ENCODE results near the gene ANO7. TPM values are rescaled to one million over a fixed set of nuclear protein-coding genes. Genes with fewer than 3 reads are reported as not detected.

The ANO7 gene
- total RNA-seq, 1 experiment from 2014 or later = 7.7 TPM

DNA sequence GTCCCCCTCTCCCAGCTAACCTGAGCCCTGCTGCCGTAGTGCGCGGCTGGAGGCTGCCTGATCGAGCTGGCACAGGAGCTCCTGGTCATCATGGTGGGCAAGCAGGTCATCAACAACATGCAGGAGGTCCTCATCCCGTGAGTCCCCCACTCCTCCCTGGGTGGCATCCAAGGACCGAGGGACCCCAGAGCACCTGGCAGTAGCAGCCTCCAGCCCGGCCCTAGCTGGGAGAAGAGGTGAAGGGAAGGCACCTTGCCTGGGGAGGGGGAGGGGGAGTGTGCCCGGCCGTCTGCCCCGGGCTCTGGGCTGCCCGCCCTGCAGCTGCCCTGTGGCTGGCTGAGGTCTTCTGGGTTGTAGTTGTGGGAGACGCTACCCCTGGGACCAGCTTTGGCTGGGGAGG is 26.3 kb downstream of the ANO7 start:
- Mint-ChIP-seq H3K4me3 (ENCODE audit: low read depth, unreplicated experiment) (no peak overlapping the region), H3K36me3 (ENCODE audit: insufficient read depth, unreplicated experiment) (peaks cover 39% of the 10 kb centered on the region), H3K4me1 (ENCODE audit: low read depth, unreplicated experiment) (peaks cover 9% of the 10 kb centered on the region), H3K27ac (ENCODE audit: unreplicated experiment) (no peak overlapping the region), H3K9me3 (ENCODE audit: low read depth, unreplicated experiment) (no peaks in the 10 kb centered on the region), H3K27me3 (ENCODE audit: unreplicated experiment) (peaks cover 66% of the 10 kb centered on the region)
- intact Hi-C loops (cut with micrococcal nuclease; ENCODE audit: unreplicated experiment) = no loop called here
- BruUV-seq (replicated peaks) = no TSS peak
- DNase-seq = no peak
- TF ChIP-seq, protein P1, sequence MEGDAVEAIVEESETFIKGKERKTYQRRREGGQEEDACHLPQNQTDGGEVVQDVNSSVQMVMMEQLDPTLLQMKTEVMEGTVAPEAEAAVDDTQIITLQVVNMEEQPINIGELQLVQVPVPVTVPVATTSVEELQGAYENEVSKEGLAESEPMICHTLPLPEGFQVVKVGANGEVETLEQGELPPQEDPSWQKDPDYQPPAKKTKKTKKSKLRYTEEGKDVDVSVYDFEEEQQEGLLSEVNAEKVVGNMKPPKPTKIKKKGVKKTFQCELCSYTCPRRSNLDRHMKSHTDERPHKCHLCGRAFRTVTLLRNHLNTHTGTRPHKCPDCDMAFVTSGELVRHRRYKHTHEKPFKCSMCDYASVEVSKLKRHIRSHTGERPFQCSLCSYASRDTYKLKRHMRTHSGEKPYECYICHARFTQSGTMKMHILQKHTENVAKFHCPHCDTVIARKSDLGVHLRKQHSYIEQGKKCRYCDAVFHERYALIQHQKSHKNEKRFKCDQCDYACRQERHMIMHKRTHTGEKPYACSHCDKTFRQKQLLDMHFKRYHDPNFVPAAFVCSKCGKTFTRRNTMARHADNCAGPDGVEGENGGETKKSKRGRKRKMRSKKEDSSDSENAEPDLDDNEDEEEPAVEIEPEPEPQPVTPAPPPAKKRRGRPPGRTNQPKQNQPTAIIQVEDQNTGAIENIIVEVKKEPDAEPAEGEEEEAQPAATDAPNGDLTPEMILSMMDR (IDR thresholded peaks at IDR 0.05; ENCODE audit: unreplicated experiment) = no peak
- CTCF ChIA-PET = interaction anchor here (0.6 kb wide), 2 partner anchors 11 to 43 kb away, joined by 3 read pairs; no protein-coding TSS in a partner anchor

DNA sequence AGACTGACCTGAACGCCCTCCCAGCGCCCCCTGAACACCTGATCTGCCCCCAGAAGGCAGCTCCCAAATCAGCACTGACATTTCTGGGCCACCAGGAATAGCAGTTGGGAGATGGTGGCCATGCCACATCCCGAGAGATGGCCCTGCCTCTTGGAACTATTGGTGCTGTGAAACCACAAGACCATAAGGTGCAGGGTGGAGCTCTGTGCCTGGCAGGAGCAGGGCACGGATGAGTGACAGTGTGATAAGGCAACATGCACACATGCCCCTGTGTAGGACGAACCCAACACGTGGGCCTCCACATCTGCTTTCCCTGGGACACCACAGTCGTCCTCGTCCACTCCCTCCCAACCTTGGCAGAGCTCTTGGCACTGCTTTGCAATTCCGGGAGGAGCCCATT is 26.9 kb downstream of the ANO7 start:
- Mint-ChIP-seq H3K36me3 (ENCODE audit: insufficient read depth, unreplicated experiment) (peaks cover 41% of the 10 kb centered on the region), H3K4me1 (ENCODE audit: low read depth, unreplicated experiment) (peaks cover 13% of the 10 kb centered on the region), H3K27ac (ENCODE audit: unreplicated experiment) (no peak overlapping the region), H3K27me3 (ENCODE audit: unreplicated experiment) (peaks cover 59% of the 10 kb centered on the region), H3K4me3 (ENCODE audit: low read depth, unreplicated experiment) (no peak overlapping the region), H3K9me3 (ENCODE audit: low read depth, unreplicated experiment) (no peaks in the 10 kb centered on the region)
- intact Hi-C loops (cut with micrococcal nuclease; ENCODE audit: unreplicated experiment) = no loop called here
- BruUV-seq (replicated peaks) = no TSS peak
- CTCF ChIA-PET = interaction anchor here (0.5 kb wide), 1 partner anchor 26 kb away, joined by 4 read pairs; no protein-coding TSS in a partner anchor
- no peak for DNase-seq
- TF ChIP-seq, protein P1 (IDR thresholded peaks at IDR 0.05; ENCODE audit: unreplicated experiment) = no peak

DNA sequence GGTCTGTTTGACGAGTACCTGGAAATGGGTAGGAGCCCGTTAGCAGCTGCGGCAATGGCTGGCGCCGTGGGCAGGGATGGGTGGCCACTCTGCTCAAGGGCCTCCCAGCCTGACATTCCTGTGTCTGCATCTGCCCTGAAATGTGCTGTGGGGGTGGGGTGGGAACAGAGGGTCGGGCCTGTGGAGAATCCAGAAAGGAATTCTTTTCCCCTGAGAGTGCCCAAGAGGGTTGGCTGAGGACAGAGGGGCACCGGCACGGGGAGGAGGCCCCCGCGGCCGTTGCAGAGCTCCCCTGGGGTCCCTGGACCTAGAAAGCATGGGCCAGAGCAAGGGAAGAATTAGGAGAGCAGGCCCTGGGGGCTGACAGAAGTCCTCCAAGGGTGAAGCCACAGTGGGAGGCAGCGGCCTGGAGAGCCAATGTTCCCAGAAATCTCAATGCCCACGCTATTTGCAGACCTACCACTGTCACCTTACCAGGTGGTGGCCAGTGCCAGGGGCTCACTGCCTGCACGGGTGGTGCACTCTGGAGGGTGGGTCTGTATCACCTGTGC is 27.8 kb downstream of the ANO7 start:
- CTCF ChIA-PET = no interaction called here
- BruUV-seq (replicated peaks) = no TSS peak
- no peak overlapping the region for H3K27ac Mint-ChIP-seq (ENCODE audit: unreplicated experiment)
- no peak overlapping the region for H3K4me3 Mint-ChIP-seq (ENCODE audit: low read depth, unreplicated experiment)
- intact Hi-C loops (cut with micrococcal nuclease; ENCODE audit: unreplicated experiment) = no loop called here
- H3K9me3 Mint-ChIP-seq (ENCODE audit: low read depth, unreplicated experiment) = no peaks in the 10 kb centered on the region
- H3K36me3 Mint-ChIP-seq (ENCODE audit: insufficient read depth, unreplicated experiment) = peaks cover 44% of the 10 kb centered on the region
- TF ChIP-seq, protein P1 (IDR thresholded peaks at IDR 0.05; ENCODE audit: unreplicated experiment) = no peak
- peaks cover 13% of the 10 kb centered on the region for H3K4me1 Mint-ChIP-seq (ENCODE audit: low read depth, unreplicated experiment)
- peaks cover 51% of the 10 kb centered on the region for H3K27me3 Mint-ChIP-seq (ENCODE audit: unreplicated experiment)
- no peak for DNase-seq

DNA sequence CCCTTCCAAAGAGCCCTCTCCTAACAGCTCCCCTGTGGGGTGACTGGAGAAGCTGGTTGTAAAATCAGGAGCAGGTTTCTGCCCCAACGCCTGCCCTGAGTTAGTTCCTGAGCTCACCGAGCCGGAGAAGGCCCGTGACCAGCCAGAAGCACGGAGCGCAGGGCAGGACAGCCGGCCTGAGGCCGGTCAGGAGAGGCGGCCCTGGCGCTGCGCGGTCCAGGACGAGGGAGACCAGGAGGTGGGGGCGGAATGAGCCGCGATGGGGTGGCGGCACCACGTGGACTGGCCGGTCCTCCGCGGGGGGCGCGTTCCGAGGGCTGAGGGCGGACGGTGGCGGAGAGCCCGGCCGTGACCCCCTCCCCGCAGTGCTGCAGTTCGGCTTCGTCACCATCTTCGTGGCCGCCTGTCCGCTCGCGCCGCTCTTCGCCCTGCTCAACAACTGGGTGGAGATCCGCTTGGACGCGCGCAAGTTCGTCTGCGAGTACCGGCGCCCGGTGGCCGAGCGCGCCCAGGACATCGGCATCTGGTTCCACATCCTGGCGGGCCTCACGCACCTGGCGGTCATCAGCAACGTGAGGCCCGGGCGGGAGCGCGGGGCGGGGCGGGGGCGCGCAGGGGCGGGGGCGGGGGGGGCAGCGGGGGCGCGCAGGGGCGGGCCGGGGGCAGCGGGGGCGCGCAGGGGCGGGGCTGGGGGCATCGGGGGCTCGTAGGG is 29.0 kb downstream of the ANO7 start:
- H3K4me3 Mint-ChIP-seq (ENCODE audit: low read depth, unreplicated experiment) = peak overlapping the region; percentile 81
- H3K27ac Mint-ChIP-seq (ENCODE audit: unreplicated experiment) = peak overlapping the region; percentile 64
- H3K9me3 Mint-ChIP-seq (ENCODE audit: low read depth, unreplicated experiment) = no peaks in the 10 kb centered on the region
- CTCF ChIA-PET = no interaction called here
- TF ChIP-seq, protein P1 (IDR thresholded peaks at IDR 0.05; ENCODE audit: unreplicated experiment) = no peak
- H3K27me3 Mint-ChIP-seq (ENCODE audit: unreplicated experiment) = peaks cover 39% of the 10 kb centered on the region
- H3K4me1 Mint-ChIP-seq (ENCODE audit: low read depth, unreplicated experiment) = peaks cover 13% of the 10 kb centered on the region
- DNase-seq = peak; percentile 74
- H3K36me3 Mint-ChIP-seq (ENCODE audit: insufficient read depth, unreplicated experiment) = peaks cover 49% of the 10 kb centered on the region
- TSS peak; percentile 23 for BruUV-seq (replicated peaks)
- intact Hi-C loops (cut with micrococcal nuclease; ENCODE audit: unreplicated experiment) = no loop called here

All from Calu3 (cell line).